HCT116 (cell line): ENCODE data around the gene CDH11. TPM values are rescaled to one million over a fixed set of nuclear protein-coding genes. Genes with fewer than 3 reads are reported as not detected.

Source experiments
- ATAC-seq: fragments of 200-7000 bp; cut with Tn5 transposase; 2 replicates; pipeline ENCODE4 v1.9.1; 2020; ENCODE audit warnings: mild to moderate bottlenecking, moderate library complexity
- BruUV-seq: library from RNA; stranded (reverse); fragments of 400-500 nt; replicated peaks from 2 replicates; lab custom pipeline; 2021; lab: Mats Ljungman, UMichigan
- CTCF ChIA-PET: fragments of 300-600 bp; sonication (Branson Sonifier 250); formaldehyde crosslinking; loops from one replicate; lab custom pipeline; 2021; ENCODE audit warnings: antibody characterized with exemption; lab: Charles Lee
- POLR2A ChIA-PET: fragments of 300-600, 350-600 bp; sonication (Branson Sonifier 250); formaldehyde crosslinking; loops from one replicate; lab custom pipeline; 2021; ENCODE audit warnings: antibody characterized with exemption; lab: Charles Lee
- RAD21 ChIA-PET, 2 experiments: fragments of 300-600 bp; sonication (Branson Sonifier 250); formaldehyde crosslinking; loops; one replicate each; lab custom pipeline; 2023; ENCODE audit warnings: low total read pairs in 2 of 2; ENCODE audit not compliant: uncharacterized antibody in 2 of 2, unreplicated experiment in 2 of 2, low non-redundant PET in 1 of 2; lab: Charles Lee
- DNase-seq: peaks from one replicate; pipeline ENCODE4 v3.0.0-alpha.2; 2010; ENCODE audit warnings: low read depth, low spot score
- H2AFZ ChIP-seq: fragments of 200-600 bp; shearing (Covaris generic), sonication (generic); 2 replicates; pipeline ENCODE4 v1.6.1; 2017; ENCODE audit warnings: low read depth, mixed run types, mixed read lengths, antibody characterized with exemption, low read length; ENCODE audit not compliant: poor library complexity, severe bottlenecking
- H3K27ac ChIP-seq: 2 replicates; pipeline ENCODE4 v1.5.1; 2012; ENCODE audit warnings: low read depth, low read length
- H3K27me3 ChIP-seq: fragments of 200-600 bp; sonication (generic); 2 replicates; pipeline ENCODE4 v1.6.1; 2016; ENCODE audit warnings: mixed run types, low read length, mixed read lengths; ENCODE audit not compliant: insufficient read depth
- H3K36me3 ChIP-seq, 2 experiments: fragments of 200-500 bp in 1 of 2; fragments of 200-600 bp in 1 of 2; sonication (Bioruptor generic) in 1 of 2; sonication (generic) in 1 of 2; 2 replicates each; pipeline versions ENCODE4 v1.5.1 to v1.6.1; 2014 to 2016; ENCODE audit warnings: low read length in 2 of 2, inconsistent platforms in 1 of 2, mixed read lengths in 1 of 2, mixed run types in 1 of 2; ENCODE audit not compliant: insufficient read depth in 2 of 2, control insufficient read depth in 1 of 2
- H3K4me1 ChIP-seq, 2 experiments: fragments of 200-600 bp in 1 of 2; sonication (generic) in 1 of 2; 2 replicates each; pipeline versions ENCODE4 v1.5.1 to v1.6.1; 2012 to 2017; ENCODE audit warnings: low read length in 2 of 2, inconsistent platforms in 1 of 2, mild to moderate bottlenecking in 1 of 2, mixed read lengths in 1 of 2, mixed run types in 1 of 2, moderate library complexity in 1 of 2; ENCODE audit not compliant: insufficient read depth in 2 of 2, control insufficient read depth in 1 of 2
- H3K4me2 ChIP-seq: fragments of 200-600 bp; sonication (generic); 2 replicates; pipeline ENCODE4 v1.6.1; 2017; ENCODE audit warnings: mixed run types, low read length, mixed read lengths
- H3K4me3 ChIP-seq, 2 experiments: fragments of 200-600 bp in 1 of 2; sonication (generic) in 1 of 2; replicated peaks in 1 of 2; 2 replicates each; pipeline ENCODE4 v1.5.1; 2011 to 2016; ENCODE audit warnings: low read length in 2 of 2, control low read depth in 1 of 2, low read depth in 1 of 2, mild to moderate bottlenecking in 1 of 2, mixed read lengths in 1 of 2, mixed run types in 1 of 2
- H3K79me2 ChIP-seq: fragments of 200-600 bp; sonication (generic); 2 replicates; pipeline ENCODE4 v1.6.1; 2017; ENCODE audit warnings: mild to moderate bottlenecking, mixed run types, low read length, moderate library complexity, mixed read lengths; ENCODE audit not compliant: insufficient read depth
- H3K9ac ChIP-seq: fragments of 200-600 bp; sonication (generic); 2 replicates; pipeline ENCODE4 v1.6.1; 2016; ENCODE audit warnings: low read length, mixed read lengths
- H3K9me2 ChIP-seq: fragments of 200-600 bp; sonication (generic), shearing (Covaris generic); 2 replicates; pipeline ENCODE4 v1.6.1; 2017; ENCODE audit warnings: mixed run types, mild to moderate bottlenecking, moderate library complexity; ENCODE audit not compliant: insufficient read depth
- H3K9me3 ChIP-seq, 2 experiments: fragments of 200-500 bp in 1 of 2; fragments of 200-600 bp in 1 of 2; sonication (Bioruptor generic) in 1 of 2; sonication (generic) in 1 of 2; 2 replicates each; pipeline ENCODE4 v1.6.1; 2014 to 2017; ENCODE audit warnings: low read length in 2 of 2, mixed read lengths in 2 of 2, inconsistent platforms in 1 of 2, low read depth in 1 of 2, mild to moderate bottlenecking in 1 of 2, mixed run types in 1 of 2, moderate library complexity in 1 of 2; ENCODE audit not compliant: control insufficient read depth in 1 of 2, insufficient read depth in 1 of 2
- H4K20me1 ChIP-seq: fragments of 200-600 bp; sonication (generic), shearing (Covaris generic); 2 replicates; pipeline ENCODE4 v1.6.1; 2017; ENCODE audit warnings: mixed run types, mild to moderate bottlenecking, moderate library complexity; ENCODE audit not compliant: insufficient read depth
- EGR1 ChIP-seq: IDR thresholded peaks from 2 replicates; pipeline ENCODE4 v1.6.1; 2012; ENCODE audit warnings: low read depth
- ELF1 ChIP-seq: IDR thresholded peaks from 2 replicates; pipeline ENCODE4 v1.6.1; 2012; ENCODE audit warnings: low read depth, borderline replicate concordance
- EZH2 ChIP-seq: fragments of 200-600 bp; sonication (generic); IDR thresholded peaks from 2 replicates; pipeline ENCODE4 v1.6.1; 2017; ENCODE audit warnings: antibody characterized with exemption, mixed run types
- FOSL1 ChIP-seq: IDR thresholded peaks from 2 replicates; pipeline ENCODE4 v1.6.1; 2012; ENCODE audit warnings: low read depth
- JUND ChIP-seq: IDR thresholded peaks from 2 replicates; pipeline ENCODE4 v1.6.1; 2012
- MAX ChIP-seq: IDR thresholded peaks from 2 replicates; pipeline ENCODE4 v1.6.1; 2012
- POLR2A ChIP-seq: IDR thresholded peaks from 2 replicates; pipeline ENCODE4 v1.7.0; 2011; ENCODE audit warnings: borderline replicate concordance; ENCODE audit not compliant: insufficient read depth, insufficient read length; ENCODE audit errors: extremely low read depth
- POLR2AphosphoS5 ChIP-seq: IDR thresholded peaks from 2 replicates; pipeline ENCODE4 v1.6.1; 2011; ENCODE audit warnings: mild to moderate bottlenecking, low read depth, low read length, moderate library complexity
- SIN3A ChIP-seq: IDR thresholded peaks from 2 replicates; pipeline ENCODE4 v1.6.1; 2012; ENCODE audit warnings: low read depth
- SP1 ChIP-seq: IDR thresholded peaks from 2 replicates; pipeline ENCODE4 v1.6.1; 2012; ENCODE audit warnings: low read depth
- SRF ChIP-seq: IDR thresholded peaks from 2 replicates; pipeline ENCODE4 v1.6.1; 2012; ENCODE audit warnings: low read depth
- TCF7L2 ChIP-seq: IDR thresholded peaks from 2 replicates; pipeline ENCODE4 v1.7.0; 2011; ENCODE audit warnings: borderline replicate concordance, inconsistent platforms; ENCODE audit not compliant: insufficient read depth, insufficient read length; ENCODE audit errors: extremely low read depth
- YY1 ChIP-seq: IDR thresholded peaks from 2 replicates; pipeline ENCODE4 v1.6.1; 2011; ENCODE audit warnings: low read length, low read depth, moderate library complexity, mild to moderate bottlenecking; ENCODE audit not compliant: insufficient replicate concordance; ENCODE audit errors: extremely low read depth
- ZFX ChIP-seq: fragments of 450-650 bp; IDR thresholded peaks from 2 replicates; pipeline ENCODE4 v1.6.1; 2017
- ZNF274 ChIP-seq: fragments of 200-500 bp; sonication (Bioruptor generic); IDR thresholded peaks from 2 replicates; pipeline ENCODE4 v1.6.1; 2014; ENCODE audit warnings: mild to moderate bottlenecking, low read depth, low read length, inconsistent platforms
- intact Hi-C: fragments of 100-400 bp; cut with micrococcal nuclease; formaldehyde crosslinking; loops from 2 replicates; pipeline ENCODE4 v1.10.0; 2022
- total RNA-seq: library from RNA; stranded (reverse); gene quantifications from one replicate; pipeline ENCODE4 v1.2.1, GENCODE V29; 2021; ENCODE audit not compliant: unreplicated experiment
- TF ChIP-seq, protein P1 (sequence below): IDR thresholded peaks from 2 replicates; pipeline ENCODE4 v1.6.1; 2012; ENCODE audit warnings: low read depth

The CDH11 gene
- total RNA-seq, 1 experiment from 2014 or later = 0.52 TPM

DNA sequence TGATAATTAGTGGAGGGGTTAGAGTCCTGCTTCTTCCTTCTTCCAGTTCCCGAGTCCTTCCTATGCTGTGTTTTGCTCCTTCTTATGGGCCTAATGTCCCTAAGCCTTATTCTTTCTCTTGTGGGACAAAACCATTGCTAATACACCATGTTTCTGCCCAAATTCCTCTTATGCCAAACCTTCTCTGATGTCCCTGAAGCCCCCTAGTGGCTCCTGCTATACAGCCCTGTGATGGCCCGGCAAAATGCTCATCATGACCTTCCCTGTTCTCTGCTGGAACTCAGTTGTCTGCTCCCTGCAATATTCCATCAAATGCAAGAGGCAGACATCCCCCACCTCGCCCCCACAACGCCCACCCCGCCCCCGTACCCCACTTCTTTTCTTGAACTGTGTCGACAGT lies 171.6 kb downstream of the CDH11 start:
- Histone ChIP-seq H2AFZ (no peak overlapping the region), H3K4me3 (no peak overlapping the region), H3K79me2 (no peaks in the 10 kb centered on the region), H3K4me2 (no peak overlapping the region), H3K27ac (no peak overlapping the region), H4K20me1 (no peaks in the 10 kb centered on the region), H3K9me3 (peaks cover 14% of the 10 kb centered on the region in 2 experiments; a peak in 2 of 4 replicates), H3K27me3 (no peaks in the 10 kb centered on the region), H3K9me2 (no peaks in the 10 kb centered on the region), H3K36me3 (no peaks in the 10 kb centered on the region), H3K4me1 (no peaks in the 10 kb centered on the region), H3K9ac (no peak overlapping the region)
- ChIA-PET POLR2A (no interaction called here), CTCF (no interaction called here), RAD21 (no interaction called here)
- intact Hi-C loops = no loop called here
- no TSS peak for BruUV-seq
- ATAC-seq = no peak
- DNase-seq = no peak
- TF ChIP-seq ELF1 (no peak), JUND (no peak), EZH2 (no peak), SP1 (no peak), EGR1 (no peak), TCF7L2 (no peak), SIN3A (no peak), POLR2A (no peak), ZNF274 (no peak), FOSL1 (no peak), POLR2AphosphoS5 (no peak), SRF (no peak), YY1 (no peak), MAX (no peak), ZFX (no peak)
- TF ChIP-seq, protein P1, sequence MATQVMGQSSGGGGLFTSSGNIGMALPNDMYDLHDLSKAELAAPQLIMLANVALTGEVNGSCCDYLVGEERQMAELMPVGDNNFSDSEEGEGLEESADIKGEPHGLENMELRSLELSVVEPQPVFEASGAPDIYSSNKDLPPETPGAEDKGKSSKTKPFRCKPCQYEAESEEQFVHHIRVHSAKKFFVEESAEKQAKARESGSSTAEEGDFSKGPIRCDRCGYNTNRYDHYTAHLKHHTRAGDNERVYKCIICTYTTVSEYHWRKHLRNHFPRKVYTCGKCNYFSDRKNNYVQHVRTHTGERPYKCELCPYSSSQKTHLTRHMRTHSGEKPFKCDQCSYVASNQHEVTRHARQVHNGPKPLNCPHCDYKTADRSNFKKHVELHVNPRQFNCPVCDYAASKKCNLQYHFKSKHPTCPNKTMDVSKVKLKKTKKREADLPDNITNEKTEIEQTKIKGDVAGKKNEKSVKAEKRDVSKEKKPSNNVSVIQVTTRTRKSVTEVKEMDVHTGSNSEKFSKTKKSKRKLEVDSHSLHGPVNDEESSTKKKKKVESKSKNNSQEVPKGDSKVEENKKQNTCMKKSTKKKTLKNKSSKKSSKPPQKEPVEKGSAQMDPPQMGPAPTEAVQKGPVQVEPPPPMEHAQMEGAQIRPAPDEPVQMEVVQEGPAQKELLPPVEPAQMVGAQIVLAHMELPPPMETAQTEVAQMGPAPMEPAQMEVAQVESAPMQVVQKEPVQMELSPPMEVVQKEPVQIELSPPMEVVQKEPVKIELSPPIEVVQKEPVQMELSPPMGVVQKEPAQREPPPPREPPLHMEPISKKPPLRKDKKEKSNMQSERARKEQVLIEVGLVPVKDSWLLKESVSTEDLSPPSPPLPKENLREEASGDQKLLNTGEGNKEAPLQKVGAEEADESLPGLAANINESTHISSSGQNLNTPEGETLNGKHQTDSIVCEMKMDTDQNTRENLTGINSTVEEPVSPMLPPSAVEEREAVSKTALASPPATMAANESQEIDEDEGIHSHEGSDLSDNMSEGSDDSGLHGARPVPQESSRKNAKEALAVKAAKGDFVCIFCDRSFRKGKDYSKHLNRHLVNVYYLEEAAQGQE = no peak
